Midbrain (tissue), 1 donor: ENCODE measurements around the gene TACC2.
"Not testable (repeated sequence)": the region's sequence is repeated elsewhere in the genome, so short reads cannot be mapped to it uniquely, and the experiment has no call there.

Source experiments
- DNase-seq: peaks from one replicate; lab custom pipeline; 2025; lab: John Stamatoyannopoulos, UW

TACC2 gene

GRCh38 chr10:121984463-121984862, 4.5 kb upstream of the TACC2 start:
- DNase-seq, result no peak

GRCh38 chr10:121990015-121990677, 1.2 kb downstream of the TACC2 start:
- no peak for DNase-seq

GRCh38 chr10:121991727-121992126, 2.8 kb downstream of the TACC2 start:
- not testable (repeated sequence) for DNase-seq

GRCh38 chr10:121994429-121994941, 5.5 kb downstream of the TACC2 start:
- DNase-seq, result no peak

GRCh38 chr10:121998462-121998861, 9.5 kb downstream of the TACC2 start:
- no peak for DNase-seq

- DNase-seq, result no peak
Measured at GRCh38 chr10:121999301-121999700, 10.3 kb downstream of the TACC2 start.

GRCh38 chr10:122001698-122002097, 12.7 kb downstream of the TACC2 start:
- no peak for DNase-seq

GRCh38 chr10:122007415-122007814, 18.5 kb downstream of the TACC2 start:
- DNase-seq, result no peak

- DNase-seq, result no peak
Measured at GRCh38 chr10:122010405-122011050, 21.6 kb downstream of the TACC2 start.

GRCh38 chr10:122012731-122013130, 23.8 kb downstream of the TACC2 start:
- DNase-seq, result no peak

- DNase-seq, result no peak
Measured at GRCh38 chr10:122013311-122013780, 24.4 kb downstream of the TACC2 start.

- DNase-seq, result no peak
Measured at GRCh38 chr10:122014652-122015248, 25.8 kb downstream of the TACC2 start.

GRCh38 chr10:122017926-122018325, 29.0 kb downstream of the TACC2 start:
- not testable (repeated sequence) for DNase-seq

- no peak for DNase-seq
Measured at GRCh38 chr10:122018491-122018890, 29.5 kb downstream of the TACC2 start.

GRCh38 chr10:122018951-122019413, 30.0 kb downstream of the TACC2 start:
- DNase-seq, result no peak

- no peak for DNase-seq
Measured at GRCh38 chr10:122019414-122019975, 30.5 kb downstream of the TACC2 start.

- DNase-seq, result no peak
Measured at GRCh38 chr10:122020226-122020625, 31.3 kb downstream of the TACC2 start.

- no peak for DNase-seq
Measured at GRCh38 chr10:122021379-122021778, 32.4 kb downstream of the TACC2 start.

- no peak for DNase-seq
Measured at GRCh38 chr10:122021828-122022227, 32.9 kb downstream of the TACC2 start.

- DNase-seq, result no peak
Measured at GRCh38 chr10:122022276-122022675, 33.3 kb downstream of the TACC2 start.

- not testable (repeated sequence) for DNase-seq
Measured at GRCh38 chr10:122023257-122023656, 34.3 kb downstream of the TACC2 start.

- DNase-seq, result no peak
Measured at GRCh38 chr10:122029499-122030199, 40.7 kb downstream of the TACC2 start.
